ENCODE data around the gene NWD2.

- TF ChIP-seq CTCF (conservative IDR thresholded peaks at IDR 0.05 in 1 of 2, IDR thresholded peaks at IDR 0.05 in 1 of 2; ENCODE audit: low read depth in 1 of 2, low read length in 2 of 2) (no peak), EZH2 (IDR thresholded peaks at IDR 0.05; ENCODE audit: low read length, missing control alignments) (no peak)
Measured at GRCh38 chr4:37216209-37216608, 28.3 kb upstream of the NWD2 start.

All from fibroblast of lung (primary cell).